ENCODE data around the gene KRT33A.

- TF ChIP-seq CTCF (IDR thresholded peaks at IDR 0.05; ENCODE audit: borderline replicate concordance, extremely low read depth, low read length, poor library complexity, severe bottlenecking), result no peak
- no peak for TF ChIP-seq EZH2 (IDR thresholded peaks at IDR 0.05; ENCODE audit: borderline replicate concordance, low read depth, low read length, severe bottlenecking)
Measured at GRCh38 chr17:41338961-41339485, 11.6 kb downstream of the KRT33A start.

Data from DND-41 (cell line).